ENCODE results near the gene URM1. TPM values are rescaled to one million over a fixed set of nuclear protein-coding genes. Genes with fewer than 3 reads are reported as not detected.

URM1 gene
- total RNA-seq, 2 donors from 2014 or later = 25.3 to 71.8 TPM

DNA sequence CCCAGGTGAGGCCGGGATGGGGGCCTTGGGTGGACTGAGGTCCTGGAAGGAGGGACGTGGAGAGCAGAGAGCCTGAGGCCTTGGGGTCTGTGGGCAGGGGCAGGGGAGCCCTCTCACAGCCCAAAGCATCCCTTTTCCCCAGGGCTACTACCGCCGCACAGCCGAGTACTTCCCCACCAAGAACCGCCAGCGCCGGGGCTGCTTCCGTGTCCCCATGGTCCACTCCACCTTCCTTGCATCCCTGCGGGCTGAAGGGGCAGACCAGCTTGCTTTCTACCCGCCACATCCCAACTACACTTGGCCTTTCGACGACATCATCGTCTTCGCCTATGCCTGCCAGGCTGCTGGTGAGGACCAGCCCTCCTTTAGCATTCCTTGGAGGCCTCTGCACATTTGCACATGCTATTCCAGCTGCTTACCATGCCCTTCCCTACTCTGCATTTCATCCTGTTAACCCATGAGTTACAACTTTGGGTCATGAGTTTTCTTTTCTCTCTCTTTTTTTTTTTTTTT lies 53.1 kb downstream of the URM1 start:
- no peaks in the 10 kb centered on the region for H3K36me3 ChIP-seq
- no peak overlapping the region for H3K4me3 ChIP-seq
- ATAC-seq (ENCODE audit: insufficient number of reproducible peaks, low FRiP score, low read depth) (no peak), DNase-seq (ENCODE audit: low spot score) (no peak)
- TF ChIP-seq, protein P1, sequence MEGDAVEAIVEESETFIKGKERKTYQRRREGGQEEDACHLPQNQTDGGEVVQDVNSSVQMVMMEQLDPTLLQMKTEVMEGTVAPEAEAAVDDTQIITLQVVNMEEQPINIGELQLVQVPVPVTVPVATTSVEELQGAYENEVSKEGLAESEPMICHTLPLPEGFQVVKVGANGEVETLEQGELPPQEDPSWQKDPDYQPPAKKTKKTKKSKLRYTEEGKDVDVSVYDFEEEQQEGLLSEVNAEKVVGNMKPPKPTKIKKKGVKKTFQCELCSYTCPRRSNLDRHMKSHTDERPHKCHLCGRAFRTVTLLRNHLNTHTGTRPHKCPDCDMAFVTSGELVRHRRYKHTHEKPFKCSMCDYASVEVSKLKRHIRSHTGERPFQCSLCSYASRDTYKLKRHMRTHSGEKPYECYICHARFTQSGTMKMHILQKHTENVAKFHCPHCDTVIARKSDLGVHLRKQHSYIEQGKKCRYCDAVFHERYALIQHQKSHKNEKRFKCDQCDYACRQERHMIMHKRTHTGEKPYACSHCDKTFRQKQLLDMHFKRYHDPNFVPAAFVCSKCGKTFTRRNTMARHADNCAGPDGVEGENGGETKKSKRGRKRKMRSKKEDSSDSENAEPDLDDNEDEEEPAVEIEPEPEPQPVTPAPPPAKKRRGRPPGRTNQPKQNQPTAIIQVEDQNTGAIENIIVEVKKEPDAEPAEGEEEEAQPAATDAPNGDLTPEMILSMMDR (IDR thresholded peaks at IDR 0.05) = no peak
- peaks cover 7 to 20% of the 10 kb centered on the region in 2 donors for H3K4me1 ChIP-seq (ENCODE audit: control insufficient read depth in 1 of 2, low read depth in 2 of 2)
- no peaks in the 10 kb centered on the region for H3K27me3 ChIP-seq (replicated peaks; ENCODE audit: insufficient read depth)
- H3K27ac ChIP-seq = no peak overlapping the region
- no peaks in the 10 kb centered on the region for H3K9me3 ChIP-seq

DNA sequence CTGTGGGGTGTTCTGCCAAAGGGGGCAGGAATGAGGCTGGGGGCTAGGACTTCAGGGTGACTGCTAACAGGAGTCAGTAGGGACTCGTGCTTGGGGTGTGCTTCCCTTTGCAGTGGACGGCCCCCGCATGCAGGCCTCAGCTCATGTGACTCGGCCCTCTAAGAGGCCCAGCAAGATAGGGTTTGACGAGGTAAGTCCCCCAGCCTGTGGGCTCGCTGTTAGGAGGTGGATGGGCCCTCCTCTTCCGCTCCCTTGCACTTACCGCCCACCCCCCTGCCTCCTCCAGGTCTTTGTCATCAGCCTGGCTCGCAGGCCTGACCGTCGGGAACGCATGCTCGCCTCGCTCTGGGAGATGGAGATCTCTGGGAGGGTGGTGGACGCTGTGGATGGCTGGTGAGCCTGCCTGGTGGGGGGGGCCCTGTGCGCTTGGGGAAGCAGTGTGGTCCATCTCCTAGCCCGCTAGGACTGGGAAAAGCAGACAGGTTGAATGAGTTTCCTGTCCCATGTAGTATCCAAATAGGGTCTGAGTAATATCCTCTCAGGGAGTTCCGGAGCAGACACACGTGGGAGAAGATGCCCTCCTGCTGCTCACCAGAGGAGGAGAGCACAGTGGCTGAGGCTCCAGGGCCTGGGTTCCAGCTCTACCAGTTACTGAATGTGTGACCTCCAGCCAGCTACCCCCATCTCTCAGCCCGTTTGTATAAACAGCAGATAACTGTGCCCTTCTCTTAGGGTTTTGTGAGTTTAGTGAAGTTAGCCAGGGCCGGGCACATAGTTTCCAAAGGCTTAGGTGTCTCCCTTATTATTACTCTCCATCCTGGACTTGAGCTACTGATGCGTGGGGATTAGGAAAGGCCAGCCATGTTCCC lies 57.7 kb downstream of the URM1 start:
- DNase-seq (ENCODE audit: low spot score) = no peak
- no peaks in the 10 kb centered on the region for H3K27me3 ChIP-seq (replicated peaks; ENCODE audit: insufficient read depth)
- no peak overlapping the region for H3K4me3 ChIP-seq
- TF ChIP-seq, protein P1 (IDR thresholded peaks at IDR 0.05) = no peak
- no peaks in the 10 kb centered on the region for H3K4me1 ChIP-seq (ENCODE audit: control insufficient read depth in 1 of 2, low read depth in 2 of 2)
- no peak for ATAC-seq (ENCODE audit: insufficient number of reproducible peaks, low FRiP score, low read depth)
- H3K36me3 ChIP-seq = peaks cover 9% of the 10 kb centered on the region
- H3K27ac ChIP-seq = no peak overlapping the region
- H3K9me3 ChIP-seq = no peaks in the 10 kb centered on the region

DNA sequence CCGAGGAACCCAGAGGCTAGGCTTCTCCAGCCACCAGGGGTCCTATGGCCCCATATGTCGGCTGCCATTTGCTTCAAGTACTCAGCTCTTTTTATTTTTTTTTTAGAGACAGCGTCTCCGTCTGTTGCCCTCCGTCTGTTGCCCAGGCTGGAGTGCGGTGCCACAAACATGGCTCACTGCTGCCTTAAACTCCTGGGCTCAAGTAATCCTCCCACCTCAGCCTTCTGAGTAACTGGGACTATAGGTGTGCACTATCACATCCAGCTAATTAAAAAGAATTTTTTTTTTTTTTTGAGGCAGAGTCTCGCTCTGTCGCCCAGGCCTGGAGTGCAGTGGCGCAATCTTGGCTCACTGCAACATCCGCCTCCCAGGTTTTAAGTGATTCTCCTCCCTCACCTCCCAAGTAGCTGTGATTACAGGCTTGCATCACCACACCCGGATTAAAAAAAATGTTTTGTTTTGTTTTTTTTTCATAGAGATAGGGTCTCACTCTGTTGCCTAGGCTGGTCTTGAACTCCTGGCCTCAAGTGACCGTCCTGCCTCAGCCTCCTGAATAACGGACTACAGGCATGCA lies 58.4 kb downstream of the URM1 start:
- Histone ChIP-seq H3K9me3 (no peaks in the 10 kb centered on the region), H3K4me1 (ENCODE audit: control insufficient read depth in 1 of 2, low read depth in 2 of 2) (no peaks in the 10 kb centered on the region), H3K27me3 (replicated peaks; ENCODE audit: insufficient read depth) (no peaks in the 10 kb centered on the region), H3K4me3 (no peak overlapping the region), H3K36me3 (peaks cover 9% of the 10 kb centered on the region), H3K27ac (no peak overlapping the region)
- ATAC-seq (ENCODE audit: insufficient number of reproducible peaks, low FRiP score, low read depth) (no peak), DNase-seq (ENCODE audit: low spot score) (no peak)
- TF ChIP-seq, protein P1 (IDR thresholded peaks at IDR 0.05) = no peak

DNA sequence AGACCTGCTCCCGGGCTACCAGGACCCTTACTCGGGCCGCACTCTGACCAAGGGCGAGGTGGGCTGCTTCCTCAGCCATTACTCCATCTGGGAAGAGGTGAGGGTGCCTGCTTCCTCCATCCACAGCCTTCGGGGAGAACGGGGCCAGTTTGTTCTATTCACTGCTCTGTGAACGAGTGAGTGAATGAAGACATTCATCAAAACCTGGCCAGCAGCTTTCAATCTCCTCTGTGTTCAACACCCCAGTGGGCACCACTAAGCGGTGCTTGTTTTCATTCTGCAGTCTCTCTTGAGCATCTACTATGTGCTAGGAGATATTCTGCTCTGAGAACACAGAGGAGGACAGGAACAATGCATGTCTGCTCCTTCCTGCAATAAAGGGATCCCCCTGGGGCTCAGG lies 60.0 kb downstream of the URM1 start:
- Histone ChIP-seq H3K27ac (no peak overlapping the region), H3K27me3 (replicated peaks; ENCODE audit: insufficient read depth) (no peaks in the 10 kb centered on the region), H3K9me3 (no peaks in the 10 kb centered on the region), H3K4me3 (no peak overlapping the region), H3K36me3 (peaks cover 9% of the 10 kb centered on the region), H3K4me1 (ENCODE audit: control insufficient read depth in 1 of 2, low read depth in 2 of 2) (no peaks in the 10 kb centered on the region)
- ATAC-seq (ENCODE audit: insufficient number of reproducible peaks, low FRiP score, low read depth) = no peak
- DNase-seq (ENCODE audit: low spot score) = no peak
- TF ChIP-seq, protein P1 (IDR thresholded peaks at IDR 0.05) = no peak

DNA sequence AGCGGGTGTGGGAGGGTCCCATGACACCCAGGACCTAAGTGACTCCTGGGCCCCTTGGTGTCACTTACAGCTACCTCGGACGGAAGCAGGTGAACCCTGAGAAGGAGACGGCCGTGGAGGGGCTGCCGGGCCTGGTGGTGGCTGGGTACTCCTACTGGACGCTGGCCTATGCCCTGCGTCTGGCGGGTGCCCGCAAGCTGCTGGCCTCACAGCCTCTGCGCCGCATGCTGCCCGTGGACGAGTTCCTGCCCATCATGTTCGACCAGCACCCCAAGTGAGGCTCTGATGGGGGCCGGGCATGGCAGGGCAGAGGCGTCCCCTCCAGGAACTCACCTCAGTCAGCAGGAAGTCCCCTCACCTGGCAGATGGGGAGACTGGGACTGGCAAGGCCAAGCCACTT lies 63.2 kb downstream of the URM1 start:
- H3K4me1 ChIP-seq (ENCODE audit: control insufficient read depth in 1 of 2, low read depth in 2 of 2) = peaks cover 0 to 8% of the 10 kb centered on the region in 2 donors
- TF ChIP-seq, protein P1 (IDR thresholded peaks at IDR 0.05) = no peak
- no peaks in the 10 kb centered on the region for H3K9me3 ChIP-seq
- no peak for DNase-seq (ENCODE audit: low spot score)
- peaks cover 9% of the 10 kb centered on the region for H3K36me3 ChIP-seq
- H3K27ac ChIP-seq = no peak overlapping the region
- no peak for ATAC-seq (ENCODE audit: insufficient number of reproducible peaks, low FRiP score, low read depth)
- H3K27me3 ChIP-seq (replicated peaks; ENCODE audit: insufficient read depth) = no peaks in the 10 kb centered on the region
- no peak overlapping the region for H3K4me3 ChIP-seq
